K562 (cell line): ENCODE results near the gene ECHDC1. TPM values are rescaled to one million over a fixed set of nuclear protein-coding genes. Genes with fewer than 3 reads are reported as not detected.

Source experiments
- ATAC-seq: fragments of 200-7000 bp; cut with Tn5 transposase; 3 replicates; pipeline ENCODE4 v1.9.1; 2020; ENCODE audit warnings: moderate library complexity
- BruUV-seq: library from RNA; stranded (reverse); fragments of 400-500 nt; replicated peaks from 2 replicates; lab custom pipeline; 2021; lab: Mats Ljungman, UMichigan
- CTCF ChIA-PET: fragments of 300-600 bp; formaldehyde crosslinking; extraction: SDS; loops from one replicate; lab custom pipeline; 2021; ENCODE audit warnings: low intra/inter-chr PET ratio; lab: Yijun Ruan, JAX
- POLR2A ChIA-PET: fragments of 300-600, 350-650 bp; sonication (Branson Sonifier 250); formaldehyde crosslinking; extraction: SDS; loops from one replicate; lab custom pipeline; 2021; ENCODE audit warnings: antibody characterized with exemption, inconsistent platforms; lab: Yijun Ruan, JAX
- DNase-seq, 4 experiments: peaks; one replicate each; pipeline versions ENCODE4 v3.0.0 to v3.0.0-alpha.2; 2011 to 2018; ENCODE audit warnings: low spot score in 3 of 4, mixed read lengths in 3 of 4; ENCODE audit errors: extremely low read depth in 1 of 4
- FAIRE-seq: peaks from 2 replicates; lab custom pipeline; 2011; peaks lifted over from hg19 to GRCh38; lab: Jason Lieb, UNC
- H2AFZ ChIP-seq: 2 replicates; pipeline ENCODE4 v1.6.0; 2011; ENCODE audit warnings: low read depth, low read length, control low read depth, inconsistent platforms
- H3K27ac ChIP-seq: fragments of 200-600 bp; 3 replicates; pipeline ENCODE4 v1.8.0; 2011; ENCODE audit warnings: low read depth, mild to moderate bottlenecking, control low read depth, inconsistent platforms, low read length, moderate library complexity, mixed read lengths; ENCODE audit errors: extremely low read depth
- H3K27me3 ChIP-seq, 2 experiments: fragments of 300-600 bp in 1 of 2; 2 replicates in 1 of 2; 3 replicates in 1 of 2; pipeline versions ENCODE4 v1.6.0 to v1.8.0; 2011; ENCODE audit warnings: inconsistent platforms in 2 of 2, low read length in 2 of 2, mild to moderate bottlenecking in 1 of 2, mixed read lengths in 1 of 2, moderate library complexity in 1 of 2; ENCODE audit not compliant: control insufficient read depth in 2 of 2, insufficient read depth in 2 of 2
- H3K36me3 ChIP-seq: fragments of 300-600 bp; 3 replicates; pipeline ENCODE4 v1.8.0; 2011; ENCODE audit warnings: mild to moderate bottlenecking, low read length, inconsistent platforms; ENCODE audit not compliant: control insufficient read depth, insufficient read depth
- H3K4me1 ChIP-seq, 2 experiments: fragments of 200-600 bp in 1 of 2; replicated peaks in 1 of 2; 2 replicates in 1 of 2; 3 replicates in 1 of 2; pipeline versions ENCODE4 v1.5.1 to v1.8.0; 2011; ENCODE audit warnings: inconsistent platforms in 2 of 2, low read length in 2 of 2, mild to moderate bottlenecking in 1 of 2, mixed read lengths in 1 of 2, moderate library complexity in 1 of 2; ENCODE audit not compliant: control insufficient read depth in 2 of 2, insufficient read depth in 2 of 2
- H3K4me2 ChIP-seq: 2 replicates; pipeline ENCODE4 v1.6.1; 2011; ENCODE audit warnings: low read length, control low read depth, inconsistent platforms, mixed read lengths; ENCODE audit not compliant: insufficient read depth
- H3K4me3 ChIP-seq: fragments of 200-600 bp; sonication (generic), shearing (Covaris generic); 2 replicates; pipeline ENCODE4 v1.5.1; 2016; ENCODE audit warnings: control low read depth, inconsistent platforms
- H3K79me2 ChIP-seq: fragments of 200-600 bp; 3 replicates; pipeline ENCODE4 v1.8.0; 2011; ENCODE audit warnings: low read length, inconsistent platforms; ENCODE audit not compliant: control insufficient read depth, insufficient read depth
- H3K9ac ChIP-seq, 2 experiments: 2 replicates each; pipeline versions ENCODE4 v1.6.0 to v1.6.1; 2011; ENCODE audit warnings: low read depth in 2 of 2, low read length in 2 of 2, control low read depth in 1 of 2, inconsistent platforms in 1 of 2, mild to moderate bottlenecking in 1 of 2, mixed read lengths in 1 of 2; ENCODE audit not compliant: insufficient read depth in 1 of 2
- H3K9me1 ChIP-seq: one replicate; pipeline ENCODE4 v1.6.0; 2011; ENCODE audit warnings: inconsistent platforms, mild to moderate bottlenecking, low read length, moderate library complexity; ENCODE audit not compliant: control insufficient read depth, insufficient read depth
- H3K9me3 ChIP-seq: replicated peaks from 2 replicates; pipeline ENCODE4 v1.5.1; 2011; ENCODE audit warnings: low read depth, low read length, inconsistent platforms; ENCODE audit not compliant: control insufficient read depth, insufficient read depth
- H4K20me1 ChIP-seq: replicated peaks from 2 replicates; pipeline ENCODE4 v1.6.1; 2011; ENCODE audit warnings: low read length, inconsistent platforms, mixed read lengths; ENCODE audit not compliant: control insufficient read depth, insufficient read depth
- ATF1 ChIP-seq, 2 experiments: fragments of 450-650 bp in 1 of 2; IDR thresholded peaks; 2 replicates each; pipeline ENCODE4 v1.6.1; 2016; ENCODE audit warnings: missing compliant biosample characterization in 1 of 2, missing genetic modification characterization in 1 of 2
- CC2D1A ChIP-seq: fragments of 450-650 bp; IDR thresholded peaks from 2 replicates; pipeline ENCODE4 v1.6.1; 2017; ENCODE audit warnings: mild to moderate bottlenecking
- FOXA3 ChIP-seq, 2 experiments: fragments of 450-650 bp in 1 of 2; sonication (generic) in 1 of 2; formaldehyde crosslinking; IDR thresholded peaks in 1 of 2; conservative IDR thresholded peaks in 1 of 2; 2 replicates each; pipeline versions ENCODE4 v1.4.0 to v1.8.0; 2020 to 2022; ENCODE audit warnings: mild to moderate bottlenecking in 2 of 2, missing genetic modification reagents in 1 of 2
- GTF2E2 ChIP-seq: fragments of 200-800 bp; sonication (Bioruptor generic); IDR thresholded peaks from 2 replicates; pipeline ENCODE4 v1.6.1; 2016; ENCODE audit warnings: missing genetic modification characterization, missing compliant biosample characterization
- JUN ChIP-seq, 2 experiments: sonication (generic) in 1 of 2; formaldehyde crosslinking in 1 of 2; IDR thresholded peaks; 2 replicates each; pipeline versions ENCODE4 v1.6.1 to v1.8.0; 2012 to 2022; ENCODE audit warnings: borderline replicate concordance in 2 of 2, mild to moderate bottlenecking in 2 of 2, improper control_type of control experiment in 1 of 2, low read depth in 1 of 2, low read length in 1 of 2, missing genetic modification reagents in 1 of 2
- KAT7 ChIP-seq: sonication (generic); formaldehyde crosslinking; IDR thresholded peaks from 2 replicates; pipeline ENCODE4 v1.8.0; 2022; ENCODE audit warnings: missing genetic modification reagents, mild to moderate bottlenecking, borderline replicate concordance
- SRSF3 ChIP-seq: fragments of 200-400 bp; formaldehyde crosslinking; IDR thresholded peaks from 2 replicates; pipeline ENCODE4 v1.6.1; 2016; ENCODE audit warnings: mild to moderate bottlenecking, low read length, moderate library complexity; ENCODE audit not compliant: insufficient read depth
- ZNF764 ChIP-seq: fragments of 250-450 bp; sonication (Bioruptor Pico); IDR thresholded peaks from 2 replicates; pipeline ENCODE4 v1.4.0; 2020; ENCODE audit warnings: low read depth, mild to moderate bottlenecking, moderate library complexity
- WGBS: fragments of 100-300 bp; shearing (Covaris generic); methylation state at CpG from one replicate; pipeline ENCODE4 v1.1.6; 2016; ENCODE audit warnings: low coverage, mixed read lengths; ENCODE audit not compliant: insufficient coverage; ENCODE audit errors: missing lambda C conversion rate; 5-methylcytosine and 5-hydroxymethylcytosine counted together
- in situ Hi-C: fragments of 300-500 bp; cut with MboI; formaldehyde crosslinking; loops from 4 replicates; pipeline ENCODE4 v1.15.0; 2018; ENCODE audit warnings: inconsistent platforms, mixed read lengths
- intact Hi-C: fragments of 100-400 bp; cut with micrococcal nuclease; formaldehyde crosslinking; loops from 2 replicates; pipeline ENCODE4 v1.14.2; 2022
- polyA plus RNA-seq, 8 experiments: library from polyadenylated mRNA; depleted of rRNA in 4 of 8; stranded (reverse) in 5 of 8; unstranded in 3 of 8; fragments of >200 nt; fragmentation: Nextera tagmentation in 2 of 8; fragmentation: Illumina TruSeq in 1 of 8; extraction: Ambion mirVana in 2 of 8; extraction: Trizol in 1 of 8; gene quantifications; 2 replicates each; pipeline versions ENCODE4 v1.2.1 to v1.2.3, GENCODE V29; 2011 to 2014; ENCODE audit warnings: inconsistent platforms in 1 of 8, missing spikeins in 1 of 8
- total RNA-seq, 7 experiments: library from RNA; depleted of rRNA in 6 of 7; stranded (reverse); fragments of >200 nt in 6 of 7; fragmentation: Illumina TruSeq in 2 of 7; extraction: Trizol in 2 of 7; gene quantifications; 2 replicates each; pipeline versions ENCODE4 v1.2.1 to v1.2.3, GENCODE V29; 2011 to 2021; ENCODE audit warnings: low replicate concordance in 1 of 7
- TF ChIP-seq, protein P1 (sequence below), 2 experiments: fragments of 450-650 bp; formaldehyde crosslinking in 1 of 2; IDR thresholded peaks; 2 replicates each; pipeline versions ENCODE4 v1.4.0 to v1.6.1; 2014 to 2020; ENCODE audit warnings: mild to moderate bottlenecking in 2 of 2, borderline replicate concordance in 1 of 2, low read depth in 1 of 2
- TF ChIP-seq, protein P2 (sequence below): fragments of 450-650 bp; IDR thresholded peaks from 2 replicates; pipeline ENCODE4 v1.6.1; 2016; ENCODE audit warnings: low read depth, mild to moderate bottlenecking, moderate library complexity

ECHDC1 gene
- total and polyA plus RNA-seq, 9 of the 15 experiments (the other 6 are each of a cell fraction or from before 2014, with no cell fraction given), result 58.0 to 105 (median 78.6) TPM

DNA sequence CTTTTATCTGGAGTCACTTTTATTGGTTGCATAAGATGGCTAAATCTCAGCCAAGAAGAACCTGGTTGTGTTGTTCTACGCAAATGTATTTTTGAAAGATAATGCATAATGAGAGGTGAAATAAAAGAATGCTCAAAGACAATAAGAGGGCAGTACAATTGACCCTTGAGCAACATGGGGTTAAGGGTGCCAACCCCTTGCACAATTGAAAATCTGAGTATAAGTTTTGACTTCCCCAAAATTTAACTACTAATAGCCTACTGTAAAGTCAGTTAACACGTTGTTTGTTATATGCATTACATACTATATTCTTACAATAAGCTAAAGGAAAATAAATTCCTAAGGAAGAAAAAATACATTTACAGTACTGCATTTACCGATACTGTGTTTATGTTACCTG is 70.8 kb downstream of the ECHDC1 start:
- H3K79me2 ChIP-seq, result peaks cover 86% of the 10 kb centered on the region
- FAIRE-seq (no peak), ATAC-seq (no peak), DNase-seq (no peak)
- H3K4me2 ChIP-seq, result no peak overlapping the region
- H3K4me3 ChIP-seq, result no peak overlapping the region
- WGBS, result 95% methylated on average over 3 of the region's 3 CpGs
- ChIA-PET CTCF (no interaction called here), POLR2A (no interaction called here)
- no peaks in the 10 kb centered on the region for H3K36me3 ChIP-seq
- TF ChIP-seq SRSF3 (no peak), FOXA3 (CRISPR knock-in tag; conservative IDR thresholded peaks at IDR 0.05 in 1 of 2, IDR thresholded peaks at IDR 0.05 in 1 of 2) (no peak), JUN (IDR thresholded peaks at IDR 0.05; ENCODE audit: borderline replicate concordance, low read depth, low read length) (no peak), JUN (CRISPR knock-in tag; IDR thresholded peaks at IDR 0.05; ENCODE audit: borderline replicate concordance) (no peak), CC2D1A (no peak), ATF1 (CRISPR knock-in tag; IDR thresholded peaks at IDR 0.05) (no peak), ATF1 (tag; IDR thresholded peaks at IDR 0.05) (no peak), KAT7 (CRISPR knock-in tag) (no peak), ZNF764 (no peak), GTF2E2 (tag) (no peak)
- TF ChIP-seq, protein P1, sequence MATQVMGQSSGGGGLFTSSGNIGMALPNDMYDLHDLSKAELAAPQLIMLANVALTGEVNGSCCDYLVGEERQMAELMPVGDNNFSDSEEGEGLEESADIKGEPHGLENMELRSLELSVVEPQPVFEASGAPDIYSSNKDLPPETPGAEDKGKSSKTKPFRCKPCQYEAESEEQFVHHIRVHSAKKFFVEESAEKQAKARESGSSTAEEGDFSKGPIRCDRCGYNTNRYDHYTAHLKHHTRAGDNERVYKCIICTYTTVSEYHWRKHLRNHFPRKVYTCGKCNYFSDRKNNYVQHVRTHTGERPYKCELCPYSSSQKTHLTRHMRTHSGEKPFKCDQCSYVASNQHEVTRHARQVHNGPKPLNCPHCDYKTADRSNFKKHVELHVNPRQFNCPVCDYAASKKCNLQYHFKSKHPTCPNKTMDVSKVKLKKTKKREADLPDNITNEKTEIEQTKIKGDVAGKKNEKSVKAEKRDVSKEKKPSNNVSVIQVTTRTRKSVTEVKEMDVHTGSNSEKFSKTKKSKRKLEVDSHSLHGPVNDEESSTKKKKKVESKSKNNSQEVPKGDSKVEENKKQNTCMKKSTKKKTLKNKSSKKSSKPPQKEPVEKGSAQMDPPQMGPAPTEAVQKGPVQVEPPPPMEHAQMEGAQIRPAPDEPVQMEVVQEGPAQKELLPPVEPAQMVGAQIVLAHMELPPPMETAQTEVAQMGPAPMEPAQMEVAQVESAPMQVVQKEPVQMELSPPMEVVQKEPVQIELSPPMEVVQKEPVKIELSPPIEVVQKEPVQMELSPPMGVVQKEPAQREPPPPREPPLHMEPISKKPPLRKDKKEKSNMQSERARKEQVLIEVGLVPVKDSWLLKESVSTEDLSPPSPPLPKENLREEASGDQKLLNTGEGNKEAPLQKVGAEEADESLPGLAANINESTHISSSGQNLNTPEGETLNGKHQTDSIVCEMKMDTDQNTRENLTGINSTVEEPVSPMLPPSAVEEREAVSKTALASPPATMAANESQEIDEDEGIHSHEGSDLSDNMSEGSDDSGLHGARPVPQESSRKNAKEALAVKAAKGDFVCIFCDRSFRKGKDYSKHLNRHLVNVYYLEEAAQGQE (IDR thresholded peaks at IDR 0.05; ENCODE audit: borderline replicate concordance), result no peak
- TF ChIP-seq, protein P1 (CRISPR knock-in tag; IDR thresholded peaks at IDR 0.05; ENCODE audit: low read depth), result no peak
- TF ChIP-seq, protein P2, sequence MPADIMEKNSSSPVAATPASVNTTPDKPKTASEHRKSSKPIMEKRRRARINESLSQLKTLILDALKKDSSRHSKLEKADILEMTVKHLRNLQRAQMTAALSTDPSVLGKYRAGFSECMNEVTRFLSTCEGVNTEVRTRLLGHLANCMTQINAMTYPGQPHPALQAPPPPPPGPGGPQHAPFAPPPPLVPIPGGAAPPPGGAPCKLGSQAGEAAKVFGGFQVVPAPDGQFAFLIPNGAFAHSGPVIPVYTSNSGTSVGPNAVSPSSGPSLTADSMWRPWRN, result no peak
- intact Hi-C loops, result no loop called here
- no peak overlapping the region for H2AFZ ChIP-seq
- no peaks in the 10 kb centered on the region for H3K27me3 ChIP-seq
- no peak overlapping the region for H3K9ac ChIP-seq
- no peak overlapping the region for H3K27ac ChIP-seq
- no peaks in the 10 kb centered on the region for H3K9me1 ChIP-seq
- in situ Hi-C loops, result loop anchor here (10.0 kb wide), 1 partner anchor 1488 kb away; no protein-coding TSS in a partner anchor
- no TSS peak for BruUV-seq
- peaks cover 4 to 18% of the 10 kb centered on the region in 2 experiments; a peak in 4 of 5 replicates for H3K4me1 ChIP-seq
- no peaks in the 10 kb centered on the region for H3K9me3 ChIP-seq
- H4K20me1 ChIP-seq, result peaks cover 3% of the 10 kb centered on the region
